PC-3 (cell line): Measurements from ENCODE around the gene APOL4. TPM values are rescaled to one million over a fixed set of nuclear protein-coding genes. Genes with fewer than 3 reads are reported as not detected.

ENCODE experiments used
- ATAC-seq: fragments of 200-7000 bp; cut with Tn5 transposase; 2 replicates; pipeline ENCODE4 v1.9.1; 2020; ENCODE audit warnings: mild to moderate bottlenecking, moderate library complexity
- BruUV-seq: library from RNA; stranded (reverse); fragments of 400-500 nt; replicated peaks from 2 replicates; lab custom pipeline; 2021; lab: Mats Ljungman, UMichigan
- CTCF ChIA-PET: fragments of 300-600 bp; sonication (Branson Sonifier 250); formaldehyde crosslinking; loops from one replicate; lab custom pipeline; 2022; ENCODE audit warnings: antibody characterized with exemption; lab: Charles Lee
- POLR2A ChIA-PET: fragments of 300-600 bp; sonication (Branson Sonifier 250); formaldehyde crosslinking; loops from one replicate; lab custom pipeline; 2022; ENCODE audit warnings: antibody characterized with exemption; ENCODE audit not compliant: unreplicated experiment; lab: Charles Lee
- DNase-seq: peaks from one replicate; pipeline ENCODE4 v3.0.0-alpha.2; 2015
- H2AFZ ChIP-seq: fragments of 300-600 bp; sonication (generic); 2 replicates; pipeline ENCODE4 v1.6.0; 2016; ENCODE audit warnings: antibody characterized with exemption, low read length
- H3F3A ChIP-seq: fragments of 300-600 bp; sonication (generic); one replicate; pipeline ENCODE4 v1.6.0; 2017; ENCODE audit warnings: antibody characterized with exemption, low read length, control low read depth, mild to moderate bottlenecking; ENCODE audit not compliant: unreplicated experiment
- H3K27ac ChIP-seq: fragments of 300-600 bp; sonication (generic); 2 replicates; pipeline ENCODE4 v1.5.1; 2016; ENCODE audit warnings: mild to moderate bottlenecking, low read length
- H3K27me3 ChIP-seq: fragments of 300-600 bp; sonication (generic); 2 replicates; pipeline ENCODE4 v1.6.1; 2016; ENCODE audit warnings: low read length, mixed read lengths
- H3K36me3 ChIP-seq: fragments of 300-600 bp; sonication (generic); 2 replicates; pipeline ENCODE4 v1.6.1; 2016; ENCODE audit warnings: low read depth, mixed run types, low read length, mixed read lengths
- H3K4me1 ChIP-seq: fragments of 300-600 bp; sonication (generic); 2 replicates; pipeline ENCODE4 v1.5.1; 2016; ENCODE audit warnings: low read length; ENCODE audit not compliant: insufficient read depth
- H3K4me2 ChIP-seq: fragments of 300-600 bp; sonication (generic); 2 replicates; pipeline ENCODE4 v1.6.0; 2016; ENCODE audit warnings: low read length
- H3K4me3 ChIP-seq: fragments of 300-600 bp; sonication (generic); 2 replicates; pipeline ENCODE4 v1.5.1; 2016; ENCODE audit warnings: mild to moderate bottlenecking, low read length, mixed read lengths
- H3K79me2 ChIP-seq: fragments of 300-600 bp; sonication (generic); 2 replicates; pipeline ENCODE4 v1.6.1; 2017; ENCODE audit warnings: low read length, mixed read lengths
- H3K9ac ChIP-seq: fragments of 300-600 bp; sonication (generic); 2 replicates; pipeline ENCODE4 v1.6.0; 2016; ENCODE audit warnings: mild to moderate bottlenecking, low read length
- H3K9me2 ChIP-seq: fragments of 300-600 bp; sonication (generic); replicated peaks from 2 replicates; pipeline ENCODE4 v1.6.1; 2016; ENCODE audit warnings: mixed run types, low read length, mixed read lengths
- H3K9me3 ChIP-seq: fragments of 300-600 bp; sonication (generic); 2 replicates; pipeline ENCODE4 v1.6.1; 2016; ENCODE audit warnings: low read length, mixed read lengths
- H4K20me1 ChIP-seq: fragments of 300-600 bp; sonication (generic); 2 replicates; pipeline ENCODE4 v1.6.1; 2016; ENCODE audit warnings: low read length, mixed read lengths
- CTCF ChIP-seq: fragments of 300-600 bp; sonication (generic); conservative IDR thresholded peaks from 2 replicates; pipeline ENCODE4 v1.5.1; 2017; ENCODE audit warnings: antibody characterized with exemption, low read depth, mild to moderate bottlenecking, low read length
- EZH2 ChIP-seq: fragments of 300-600 bp; sonication (generic); IDR thresholded peaks from one replicate; pipeline ENCODE4 v1.6.1; 2017; ENCODE audit warnings: antibody characterized with exemption, mild to moderate bottlenecking, low read length; ENCODE audit not compliant: unreplicated experiment
- EZH2phosphoT487 ChIP-seq: fragments of 300-600 bp; sonication (generic); IDR thresholded peaks from 2 replicates; pipeline ENCODE4 v1.6.1; 2018; ENCODE audit warnings: mild to moderate bottlenecking, antibody characterized with exemption, low read length, borderline replicate concordance
- intact Hi-C: fragments of 100-400 bp; cut with micrococcal nuclease; formaldehyde crosslinking; loops from 2 replicates; pipeline ENCODE4 v1.9.0; 2023
- total RNA-seq: library from RNA; depleted of rRNA; stranded (reverse); fragments of >200 nt; gene quantifications from 2 replicates; pipeline ENCODE4 v1.2.3, GENCODE V29; 2014

Gene APOL4
- total RNA-seq, 1 experiment from 2014 or later: 0.04 TPM

GRCh38 chr22:36218648-36219193, 17.1 kb upstream of the APOL4 start:
- Histone ChIP-seq H3K79me2 (no peaks in the 10 kb centered on the region), H3K9me3 (no peaks in the 10 kb centered on the region), H3K36me3 (no peaks in the 10 kb centered on the region), H3K4me1 (no peaks in the 10 kb centered on the region), H3K4me2 (no peak overlapping the region), H3F3A (no peaks in the 10 kb centered on the region), H3K9me2 (no peaks in the 10 kb centered on the region), H3K27me3 (peaks cover 33% of the 10 kb centered on the region), H3K9ac (no peak overlapping the region), H3K4me3 (no peak overlapping the region), H3K27ac (no peak overlapping the region), H2AFZ (no peak overlapping the region), H4K20me1 (no peaks in the 10 kb centered on the region)
- POLR2A ChIA-PET: no interaction called here
- intact Hi-C loops: no loop called here
- CTCF ChIA-PET: no interaction called here
- TF ChIP-seq CTCF (no peak), EZH2 (no peak), EZH2phosphoT487 (no peak)
- no peak for ATAC-seq
- no peak for DNase-seq
- BruUV-seq: no TSS peak

DNA sequence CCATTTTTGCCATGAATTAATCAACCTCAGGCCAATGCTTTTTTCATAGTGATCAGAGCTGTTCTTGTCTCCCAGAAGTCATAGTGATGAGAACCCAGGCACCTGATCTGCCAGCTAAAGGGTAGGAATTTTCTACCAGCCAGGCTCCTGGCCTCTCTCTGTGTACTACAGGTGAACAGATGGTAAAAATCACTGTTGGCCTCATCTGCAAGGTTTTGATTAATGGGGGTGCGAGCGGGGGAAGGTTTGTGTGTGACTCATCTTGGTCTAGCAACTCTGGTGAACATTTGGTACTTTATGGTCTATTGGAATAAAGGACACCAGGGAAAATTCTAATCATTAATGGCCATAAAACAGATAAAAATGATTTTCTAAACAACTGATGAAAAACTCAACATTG, 14.4 kb upstream of the APOL4 start:
- Histone ChIP-seq H3K4me1 (no peaks in the 10 kb centered on the region), H2AFZ (no peak overlapping the region), H4K20me1 (no peaks in the 10 kb centered on the region), H3K36me3 (no peaks in the 10 kb centered on the region), H3K4me2 (no peak overlapping the region), H3F3A (no peaks in the 10 kb centered on the region), H3K27ac (no peak overlapping the region), H3K79me2 (no peaks in the 10 kb centered on the region), H3K9me2 (no peaks in the 10 kb centered on the region), H3K9ac (no peak overlapping the region), H3K9me3 (no peaks in the 10 kb centered on the region), H3K27me3 (peaks cover 38% of the 10 kb centered on the region), H3K4me3 (no peak overlapping the region)
- ChIA-PET CTCF (no interaction called here), POLR2A (no interaction called here)
- no peak for DNase-seq
- ATAC-seq: no peak
- TF ChIP-seq EZH2phosphoT487: no peak
- no peak for TF ChIP-seq EZH2
- TF ChIP-seq CTCF: no peak
- BruUV-seq: no TSS peak
- intact Hi-C loops: no loop called here

DNA sequence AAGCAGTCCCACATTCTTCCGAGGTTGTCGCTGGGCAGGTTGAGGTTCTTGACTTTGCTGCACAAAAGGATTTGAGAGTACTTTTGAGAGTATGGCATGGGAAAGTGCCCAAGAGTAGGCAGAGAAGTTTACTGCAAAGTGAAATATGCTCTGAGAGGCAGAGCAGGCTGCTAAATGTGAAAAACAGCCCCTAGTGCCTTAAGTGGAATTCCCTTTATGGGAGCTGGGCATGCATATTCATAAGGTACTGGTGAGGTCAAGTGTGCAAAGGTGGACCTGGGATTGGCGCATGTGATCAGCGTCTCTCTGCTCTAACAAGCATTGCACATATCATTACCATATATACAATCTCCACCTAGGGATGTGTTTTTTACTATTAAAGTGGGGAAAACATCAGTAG, 12.0 kb upstream of the APOL4 start:
- no peaks in the 10 kb centered on the region for H3K9me2 ChIP-seq
- ChIA-PET CTCF (no interaction called here), POLR2A (no interaction called here)
- DNase-seq: no peak
- no TSS peak for BruUV-seq
- H3K4me3 ChIP-seq: no peak overlapping the region
- peaks cover 38% of the 10 kb centered on the region for H3K27me3 ChIP-seq
- no peaks in the 10 kb centered on the region for H3F3A ChIP-seq
- no peak for ATAC-seq
- TF ChIP-seq EZH2phosphoT487 (no peak), CTCF (no peak), EZH2 (no peak)
- H3K9ac ChIP-seq: no peak overlapping the region
- H3K27ac ChIP-seq: no peak overlapping the region
- H3K4me1 ChIP-seq: no peaks in the 10 kb centered on the region
- intact Hi-C loops: no loop called here
- H3K79me2 ChIP-seq: no peaks in the 10 kb centered on the region
- H2AFZ ChIP-seq: no peak overlapping the region
- no peaks in the 10 kb centered on the region for H4K20me1 ChIP-seq
- H3K4me2 ChIP-seq: no peak overlapping the region
- no peaks in the 10 kb centered on the region for H3K9me3 ChIP-seq
- H3K36me3 ChIP-seq: no peaks in the 10 kb centered on the region
